Activated naive CD8-positive, alpha-beta T cell treated with anti-CD3 and anti-CD28 coated beads, Interleukin-2, amount 50 U/mL, for 16 hours (primary cell): ENCODE data around the gene SDC1.
"Not testable (repeated sequence)": the region's sequence is repeated elsewhere in the genome, so short reads cannot be mapped to it uniquely, and the experiment has no call there.

Experiments used
- DNase-seq: peaks from one replicate; pipeline ENCODE4 v3.0.0-alpha.2; 2020; ENCODE audit warnings: low read depth, low spot score

The SDC1 gene

DNA sequence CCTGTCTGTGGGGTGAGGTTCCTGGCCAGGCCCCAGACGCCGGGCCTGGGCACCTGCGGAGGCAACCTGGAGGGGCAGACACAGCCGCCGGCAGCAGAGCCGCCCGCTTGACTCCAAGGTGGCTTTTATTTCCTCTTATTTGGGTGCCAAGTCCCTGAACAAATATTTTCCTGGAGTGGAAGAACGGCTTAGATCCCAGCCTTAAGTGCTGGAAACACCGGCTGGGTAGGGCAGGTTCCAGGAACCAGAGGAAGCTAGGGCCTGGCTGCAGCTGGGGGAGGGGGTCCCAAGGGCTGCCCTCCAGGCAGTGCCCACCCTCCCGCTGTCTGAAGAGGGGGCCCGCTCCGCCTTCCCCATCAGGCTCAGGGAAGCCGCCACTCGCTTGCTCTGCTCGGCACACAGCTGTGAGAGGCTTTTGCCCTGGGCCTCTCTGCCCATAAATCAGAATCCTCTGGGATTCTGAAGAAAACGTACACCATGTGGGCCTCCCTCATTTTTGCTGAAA lies 28.2 kb downstream of the SDC1 start:
- no peak for DNase-seq

DNA sequence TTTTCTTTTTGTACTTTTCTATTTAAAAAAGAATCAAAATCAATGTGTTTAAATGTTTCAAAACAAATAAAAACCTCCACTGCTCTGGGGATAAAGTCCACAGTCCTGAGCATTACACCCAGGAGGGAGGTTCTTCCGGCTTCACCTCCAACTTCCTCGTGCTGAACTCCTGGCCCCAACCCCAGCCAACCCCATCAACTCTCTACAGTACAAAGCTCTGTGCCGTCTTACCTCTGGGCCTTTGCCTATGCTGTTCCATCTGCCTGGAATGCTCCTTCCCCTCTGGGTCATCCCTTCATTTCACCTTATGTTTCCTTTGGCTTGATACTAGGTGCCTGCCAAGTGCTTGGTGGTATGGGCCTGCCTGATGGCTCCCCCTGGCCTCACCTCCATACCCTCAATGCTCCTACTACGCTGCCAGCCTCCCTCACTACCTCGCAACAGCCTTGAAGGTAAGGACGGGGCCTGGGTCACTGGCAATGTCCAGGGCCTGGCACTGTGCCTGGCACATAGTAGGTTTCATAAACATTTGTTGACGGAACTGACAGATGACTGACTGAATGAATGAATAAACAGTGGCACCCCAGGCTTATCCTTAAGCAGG lies 28.8 kb downstream of the SDC1 start:
- no peak for DNase-seq

DNA sequence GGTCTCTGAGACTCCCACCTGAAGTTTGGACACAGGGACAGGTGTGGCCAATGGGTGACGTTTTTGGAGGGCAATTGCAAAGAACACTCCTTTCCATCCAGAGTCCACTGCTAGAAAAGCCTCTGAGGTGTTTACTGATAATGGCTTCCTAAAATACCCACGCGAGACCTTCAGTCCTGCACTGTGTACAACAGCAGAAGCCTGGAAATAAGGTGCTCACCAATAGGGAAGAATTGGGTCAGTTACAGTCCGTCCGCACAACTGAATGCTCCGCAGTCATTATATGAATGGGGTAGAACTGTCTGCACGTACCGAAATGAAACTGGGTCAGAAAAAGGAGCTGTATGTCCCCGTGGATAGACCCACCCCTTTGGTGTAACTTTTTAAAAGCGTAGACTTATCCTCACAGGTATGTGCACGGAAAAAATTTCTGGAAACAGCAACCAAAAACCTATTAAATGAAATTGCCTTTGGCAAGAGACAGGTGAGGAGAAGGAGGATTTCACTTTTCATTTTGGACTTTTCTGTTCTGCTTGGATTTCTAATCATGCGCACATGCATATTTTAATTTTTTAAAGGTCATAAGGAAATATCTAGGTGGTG lies 29.4 kb downstream of the SDC1 start:
- DNase-seq, result no peak

DNA sequence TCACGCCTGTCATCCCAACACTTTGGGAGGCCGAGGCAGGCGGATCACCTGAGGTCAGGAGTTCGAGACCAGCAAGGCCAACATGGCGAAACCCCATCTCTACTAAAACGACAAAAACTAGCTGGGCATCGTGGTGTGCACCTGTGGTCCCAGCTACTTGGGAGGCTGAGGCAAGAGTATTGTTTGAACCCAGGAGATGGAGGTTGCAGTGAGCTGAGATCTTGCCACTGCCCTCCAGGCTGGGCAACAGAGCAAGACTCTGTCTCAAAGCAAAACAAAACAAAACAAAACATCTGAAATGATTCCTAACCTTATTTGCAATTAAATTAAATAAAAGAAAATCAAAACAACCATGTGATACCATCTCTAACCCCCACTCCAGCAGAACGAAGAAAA lies 29.9 kb downstream of the SDC1 start:
- DNase-seq, result not testable (repeated sequence)

DNA sequence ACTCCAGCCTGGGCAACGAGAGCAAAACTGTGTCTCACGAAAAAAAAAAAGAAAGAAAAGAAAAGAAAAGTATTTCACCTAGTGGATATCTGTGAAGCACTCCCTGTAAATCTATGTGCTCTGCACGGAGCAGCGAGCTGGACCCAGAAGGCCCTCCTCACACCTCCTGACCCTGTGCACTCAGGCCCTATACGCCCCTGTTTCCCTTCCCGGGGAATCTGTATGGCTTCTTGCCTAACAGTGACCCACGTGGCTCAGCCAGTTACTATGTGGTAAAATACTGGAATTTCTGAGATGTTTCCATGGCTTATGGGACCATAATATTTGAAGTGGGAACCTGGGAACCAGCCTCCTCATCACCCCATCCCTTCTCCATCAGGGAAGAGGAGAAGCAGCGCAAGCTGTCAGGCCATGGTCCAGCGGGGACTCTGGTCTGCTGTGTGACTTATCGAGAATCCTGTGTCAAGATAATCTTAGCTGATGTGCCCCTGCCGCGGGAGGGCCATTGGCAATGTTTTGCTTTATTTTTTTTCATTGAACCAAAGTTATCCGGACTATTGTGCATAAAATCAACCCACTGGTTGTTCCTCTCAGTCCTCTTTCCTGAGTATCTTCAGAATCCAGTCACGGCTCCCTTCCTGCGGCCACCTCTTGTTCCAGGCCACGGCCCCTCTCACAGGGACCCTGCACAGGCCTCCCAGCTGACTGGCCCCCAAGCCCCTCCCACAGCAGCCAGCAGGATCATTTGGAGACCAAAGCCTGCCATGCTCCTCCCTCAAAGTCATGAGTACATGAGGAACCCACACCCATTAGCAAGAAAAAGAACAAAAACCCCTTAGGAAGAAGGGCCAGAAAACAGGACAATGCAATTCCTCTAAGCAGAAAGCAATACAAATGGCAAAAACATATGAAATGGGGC lies 30.6 kb downstream of the SDC1 start:
- no peak for DNase-seq

DNA sequence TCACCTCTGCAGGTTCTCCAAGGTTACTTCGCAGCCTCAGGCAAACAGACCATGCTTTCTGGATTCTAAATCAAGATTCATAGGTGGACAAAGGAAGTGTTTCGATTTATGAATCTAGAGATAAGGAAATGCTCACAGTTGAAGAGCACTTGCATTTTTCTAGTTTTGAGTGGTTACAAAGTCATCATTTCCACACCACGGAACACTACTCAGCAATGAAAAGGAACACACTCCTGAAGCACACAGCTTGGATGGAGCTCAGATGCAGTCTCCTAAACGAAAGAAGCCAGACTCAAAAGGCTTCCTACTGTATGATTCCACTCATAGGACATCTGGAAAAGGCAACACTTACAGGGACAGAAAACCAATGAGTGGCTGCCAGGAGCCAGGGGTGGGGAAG lies 31.7 kb downstream of the SDC1 start:
- DNase-seq, result no peak

DNA sequence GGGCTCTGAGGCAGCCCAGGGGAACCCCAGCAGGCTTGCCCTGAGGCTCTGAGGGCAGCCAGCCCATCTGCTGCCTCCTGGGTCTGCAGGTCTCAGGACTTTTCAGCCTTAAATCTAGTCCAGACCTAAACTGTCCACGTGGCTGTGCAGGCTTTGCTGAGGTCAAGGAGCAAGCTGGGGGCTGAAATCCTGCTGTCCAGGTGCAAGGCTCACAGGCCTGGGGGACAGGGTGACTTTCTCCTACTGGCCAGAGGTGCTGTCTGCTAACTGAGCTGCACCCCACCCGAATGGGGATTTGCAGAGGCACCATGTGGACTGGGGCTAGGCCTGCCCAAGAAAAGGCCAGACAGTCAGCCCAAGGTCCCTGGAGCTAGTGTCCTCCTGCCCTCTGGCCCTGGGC lies 32.1 kb downstream of the SDC1 start:
- no peak for DNase-seq

DNA sequence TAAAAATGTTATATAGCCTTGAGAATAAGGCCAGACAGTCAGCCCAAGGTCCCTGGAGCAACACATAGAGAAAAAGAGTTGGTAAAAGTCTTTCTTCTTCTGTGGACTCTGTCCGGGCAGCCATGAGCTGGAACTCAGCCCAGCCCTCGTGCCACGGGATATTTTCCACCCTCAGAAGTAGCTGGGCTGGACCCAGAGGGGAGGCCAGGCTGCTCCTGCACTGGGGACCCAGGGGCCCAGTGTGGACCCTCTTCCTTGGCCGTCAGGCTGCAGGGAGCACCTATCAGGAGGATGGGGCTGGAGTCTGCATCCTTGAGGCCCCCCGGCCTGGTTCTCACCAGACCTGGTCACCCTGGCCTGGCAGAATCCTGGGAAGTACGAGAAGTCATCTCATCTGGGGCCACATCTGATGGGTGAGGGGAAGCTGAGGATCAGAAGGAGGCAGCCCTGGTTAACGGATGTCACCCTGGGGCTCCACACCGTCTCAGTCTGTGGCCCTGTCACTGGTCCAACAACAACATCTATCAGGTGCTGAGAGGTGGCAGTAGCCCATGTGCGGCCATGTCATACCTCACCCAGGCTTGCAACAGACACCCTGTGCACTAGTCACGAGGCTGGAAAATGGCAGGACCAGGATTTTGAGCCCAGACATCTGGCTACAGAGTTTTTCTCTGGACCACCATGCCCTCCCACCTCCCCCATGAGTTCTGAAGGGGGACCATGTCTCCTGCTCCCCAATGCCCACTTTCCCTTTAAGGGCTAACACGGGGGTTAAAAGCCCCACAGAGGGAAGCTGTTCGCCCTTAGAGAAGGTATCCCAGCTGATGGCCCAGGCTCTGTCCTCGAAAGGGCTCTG lies 33.0 kb downstream of the SDC1 start:
- DNase-seq, result no peak

DNA sequence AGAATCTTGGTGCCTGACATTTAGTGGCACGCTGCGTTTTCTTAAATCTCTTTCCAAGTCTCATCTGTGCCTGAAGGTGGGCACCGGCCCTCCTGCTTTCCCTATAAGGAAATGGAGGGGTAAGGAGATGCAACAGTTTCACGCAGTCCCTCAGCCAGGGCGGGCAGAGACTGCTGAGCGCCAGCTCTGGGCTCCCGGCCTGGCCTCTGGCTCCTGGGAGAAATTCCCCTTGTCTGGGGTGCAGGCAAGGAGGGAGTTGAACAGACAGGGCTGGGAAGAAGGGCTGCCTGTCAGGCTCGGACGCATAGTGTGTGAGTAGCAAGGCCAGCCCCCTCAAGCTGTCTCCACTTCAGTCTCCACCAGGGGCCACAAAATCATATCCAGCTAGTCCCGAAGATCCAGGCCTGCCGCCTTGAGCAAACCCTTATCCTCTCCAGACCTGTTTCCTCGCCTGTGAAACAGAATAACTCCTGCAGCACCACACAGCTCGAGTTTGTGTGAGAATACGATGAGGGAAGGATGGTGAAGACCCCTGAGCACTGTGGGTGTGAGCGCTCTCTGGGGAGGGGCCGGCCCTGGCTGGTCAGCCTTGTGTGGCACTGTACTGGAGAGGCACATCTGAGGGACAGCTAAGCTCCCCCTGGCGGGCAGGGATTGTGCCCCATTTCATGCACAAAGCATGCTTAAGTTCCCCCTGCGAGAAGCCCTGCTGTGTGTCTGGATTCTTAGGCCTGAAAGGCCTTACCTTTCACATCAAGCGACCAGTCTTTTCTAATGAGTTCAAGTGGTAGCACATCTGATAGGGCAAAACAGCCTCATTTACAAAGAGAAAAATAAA lies 33.8 kb downstream of the SDC1 start:
- DNase-seq, result no peak

DNA sequence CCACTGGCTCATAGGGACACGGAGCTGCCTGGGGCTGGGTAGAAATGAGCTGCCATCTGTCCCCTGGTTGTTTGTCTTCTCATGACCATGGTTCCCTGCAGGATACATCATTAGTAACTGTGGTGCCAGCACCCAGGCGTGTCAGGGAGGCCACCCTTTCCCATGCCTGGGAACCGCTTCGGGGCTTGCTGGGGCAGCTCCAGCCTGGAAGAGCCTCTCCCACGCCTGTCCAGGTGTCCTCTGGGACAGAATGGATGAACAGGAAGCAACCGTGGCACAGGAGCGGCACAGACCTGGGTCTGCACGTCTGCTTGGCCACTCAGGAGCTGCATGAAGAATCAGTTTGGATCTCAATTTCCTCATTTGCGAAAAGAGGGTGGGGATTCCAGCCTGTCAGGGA lies 34.8 kb downstream of the SDC1 start:
- DNase-seq, result no peak

DNA sequence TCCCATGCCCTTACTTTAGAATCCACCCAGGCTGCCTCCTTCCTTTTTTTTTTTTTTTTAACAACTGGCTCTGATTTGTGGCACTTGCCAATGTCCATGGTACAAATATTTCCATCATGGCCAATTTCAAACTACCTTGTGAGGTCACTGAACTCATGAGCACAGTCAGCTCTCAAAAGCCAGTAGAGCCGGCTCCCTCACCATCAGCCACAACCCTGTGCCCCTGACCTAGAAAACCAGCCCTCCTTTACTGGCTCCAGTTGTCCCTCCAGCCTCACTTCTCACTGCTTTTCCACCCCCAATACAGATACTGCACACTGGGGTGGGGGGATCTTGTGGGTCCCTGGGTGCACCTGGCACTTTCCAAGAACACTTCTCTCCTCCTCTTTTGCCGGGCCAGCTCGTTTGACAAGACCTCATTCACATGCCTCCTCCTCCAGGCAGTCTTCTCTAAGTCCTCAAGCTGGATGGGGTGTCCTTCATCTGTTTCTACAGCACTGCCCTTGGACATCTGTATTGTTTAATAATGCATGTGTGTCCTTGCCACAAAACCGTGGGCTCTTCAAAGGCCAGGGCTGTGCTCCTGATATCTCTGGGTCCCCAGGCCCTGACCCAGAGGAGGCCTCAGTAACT lies 35.5 kb downstream of the SDC1 start:
- no peak for DNase-seq

DNA sequence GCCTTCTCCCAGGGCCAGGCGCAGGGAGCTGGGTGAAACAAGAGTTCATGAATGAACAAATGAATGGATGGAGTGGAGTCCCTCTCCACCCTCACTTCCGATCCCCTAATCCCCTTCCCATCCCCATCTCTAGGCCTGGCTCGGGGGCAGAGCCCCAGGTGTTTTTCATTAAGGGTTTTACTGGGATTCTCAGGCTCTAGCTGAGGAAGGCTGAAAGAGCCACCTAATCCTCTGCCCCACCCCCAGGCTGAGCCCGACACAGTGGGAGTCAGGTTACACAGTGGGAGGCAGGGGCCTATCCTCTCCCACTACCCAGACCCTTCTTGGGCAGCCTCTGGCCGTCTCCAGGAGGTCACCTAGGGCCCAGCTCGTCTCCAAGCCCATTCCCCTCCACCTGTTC lies 36.1 kb downstream of the SDC1 start:
- DNase-seq, result no peak

DNA sequence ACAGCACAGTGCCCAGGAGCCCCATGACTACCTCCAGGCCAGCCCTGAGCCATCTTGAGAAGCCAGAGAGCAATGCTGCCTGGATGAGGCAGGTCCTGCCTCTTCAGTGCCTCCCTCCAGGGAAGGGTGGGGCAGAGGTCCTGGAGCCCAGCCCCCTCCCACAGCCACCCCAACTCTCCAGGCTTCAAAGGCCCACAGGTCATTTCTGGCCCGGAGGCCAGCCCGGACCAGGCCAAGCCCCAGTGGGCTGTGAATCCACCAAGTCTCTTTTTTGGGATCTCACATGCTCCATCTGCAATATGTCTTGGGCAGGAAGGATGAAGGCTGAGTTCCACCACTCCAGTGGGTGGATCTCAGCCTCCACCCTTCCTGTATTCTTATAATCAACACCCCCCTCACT lies 36.7 kb downstream of the SDC1 start:
- DNase-seq, result no peak

DNA sequence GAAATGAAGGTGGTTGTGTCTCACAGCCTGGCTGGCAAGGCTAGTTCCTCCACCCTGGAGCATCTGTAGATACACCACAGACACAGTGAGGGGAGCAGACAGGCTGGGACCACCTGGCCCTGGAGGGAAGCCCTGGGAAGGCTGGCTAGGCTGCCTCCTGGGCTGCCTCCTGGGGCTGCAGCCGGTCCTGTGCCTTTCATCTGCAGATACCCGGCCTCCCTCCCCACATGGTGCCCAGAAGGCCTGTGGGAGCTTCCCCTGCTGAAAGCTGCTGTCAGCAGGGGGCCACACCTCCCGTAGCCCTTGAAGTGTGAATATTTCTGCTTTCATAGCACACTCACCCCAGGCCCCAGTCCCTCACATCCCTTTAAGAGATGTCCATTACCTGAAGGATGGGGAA lies 37.6 kb downstream of the SDC1 start:
- no peak for DNase-seq

DNA sequence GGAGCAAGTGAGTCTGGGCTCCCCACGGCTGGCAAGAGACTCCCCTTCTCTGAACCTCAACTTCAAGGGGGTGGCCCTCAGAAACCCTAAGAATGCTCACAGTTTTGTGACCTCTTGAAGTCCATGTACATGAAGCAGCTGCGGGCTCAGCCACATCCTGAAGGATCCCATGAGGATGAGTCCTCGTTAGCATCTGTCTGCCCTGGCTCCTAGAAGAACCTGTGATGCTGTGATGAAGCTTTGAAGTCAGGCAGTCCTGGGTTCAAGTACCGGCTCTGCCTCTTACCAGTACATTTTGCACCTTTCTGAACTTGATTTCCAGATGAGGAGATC lies 38.1 kb downstream of the SDC1 start:
- DNase-seq, result no peak

DNA sequence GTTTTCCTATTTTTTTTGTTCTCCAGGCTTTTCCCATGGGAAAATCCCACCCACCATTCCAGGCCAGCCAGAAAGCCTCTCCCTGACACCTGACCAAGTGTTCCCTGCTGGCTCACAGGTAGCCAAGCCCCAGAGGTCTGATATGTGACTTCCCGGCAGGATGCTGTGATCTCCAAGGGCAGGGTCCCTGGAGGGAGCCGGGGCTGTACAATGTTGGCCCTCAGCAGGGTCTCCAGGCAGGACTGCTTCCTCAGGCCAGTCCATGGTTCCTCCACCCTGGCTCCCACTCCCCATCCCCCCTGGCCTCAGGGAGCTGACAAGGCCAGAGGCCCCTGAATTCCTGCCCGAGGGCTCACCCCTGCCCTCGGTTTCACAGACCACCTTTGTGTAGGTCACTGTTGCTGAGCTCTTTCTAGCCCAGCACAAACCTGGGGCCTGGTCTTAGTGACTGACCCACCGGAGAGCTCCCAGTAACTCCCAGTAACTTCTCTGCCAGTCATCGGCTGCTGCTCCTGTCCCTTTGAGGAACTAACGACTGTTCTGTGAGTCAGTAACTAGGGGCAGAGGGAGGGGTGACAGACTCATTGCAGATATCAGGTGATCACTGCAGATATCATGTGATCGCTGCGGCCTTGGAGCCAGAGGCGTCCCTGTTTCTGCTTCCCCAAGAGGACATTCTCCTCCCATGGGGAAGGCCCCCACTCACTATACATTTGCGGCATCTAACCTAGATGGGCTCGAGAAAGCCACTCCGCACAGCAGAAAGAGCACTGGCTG lies 38.7 kb downstream of the SDC1 start:
- no peak for DNase-seq

DNA sequence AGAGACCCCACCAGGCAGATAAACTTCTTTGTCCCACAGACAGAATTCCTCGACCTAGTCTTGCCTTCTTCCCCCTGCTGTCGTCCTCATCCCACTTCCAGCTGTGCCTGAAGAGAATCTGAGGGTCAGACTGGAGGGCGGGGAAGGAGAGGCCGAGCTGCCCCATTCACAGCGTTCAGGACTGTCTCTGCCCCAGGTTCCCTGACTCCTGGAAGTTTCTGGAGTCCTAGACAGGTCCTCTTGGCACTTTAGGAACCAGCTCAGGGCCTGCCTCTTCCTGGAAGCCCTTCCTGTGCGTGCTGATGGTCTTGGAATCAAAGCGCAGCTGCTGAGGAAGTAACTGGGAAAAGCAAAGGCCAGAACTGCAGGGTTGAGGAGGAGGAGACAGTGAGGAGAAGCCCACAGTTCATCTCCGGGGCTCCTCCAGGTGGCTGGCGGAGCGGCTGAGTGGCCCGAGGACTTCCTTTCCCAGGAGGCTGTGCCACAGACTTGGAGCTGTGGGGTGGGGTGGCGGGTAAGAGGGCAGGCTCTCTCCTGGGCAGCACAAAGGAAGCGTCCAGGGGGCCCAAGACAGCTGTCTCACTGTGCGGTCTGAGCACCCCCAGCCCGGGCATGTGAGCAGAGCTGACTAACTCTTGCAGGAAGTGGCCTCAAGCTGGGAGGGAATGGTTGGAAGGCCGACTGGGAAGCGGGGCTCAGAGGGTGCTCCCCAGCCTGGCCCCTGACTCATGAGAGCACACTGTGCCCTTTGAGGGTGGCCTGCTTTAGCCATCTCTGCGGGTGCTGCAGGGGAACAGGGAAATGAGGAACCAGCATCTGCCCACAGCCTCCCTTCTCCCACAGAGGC lies 39.5 kb downstream of the SDC1 start:
- no peak for DNase-seq

DNA sequence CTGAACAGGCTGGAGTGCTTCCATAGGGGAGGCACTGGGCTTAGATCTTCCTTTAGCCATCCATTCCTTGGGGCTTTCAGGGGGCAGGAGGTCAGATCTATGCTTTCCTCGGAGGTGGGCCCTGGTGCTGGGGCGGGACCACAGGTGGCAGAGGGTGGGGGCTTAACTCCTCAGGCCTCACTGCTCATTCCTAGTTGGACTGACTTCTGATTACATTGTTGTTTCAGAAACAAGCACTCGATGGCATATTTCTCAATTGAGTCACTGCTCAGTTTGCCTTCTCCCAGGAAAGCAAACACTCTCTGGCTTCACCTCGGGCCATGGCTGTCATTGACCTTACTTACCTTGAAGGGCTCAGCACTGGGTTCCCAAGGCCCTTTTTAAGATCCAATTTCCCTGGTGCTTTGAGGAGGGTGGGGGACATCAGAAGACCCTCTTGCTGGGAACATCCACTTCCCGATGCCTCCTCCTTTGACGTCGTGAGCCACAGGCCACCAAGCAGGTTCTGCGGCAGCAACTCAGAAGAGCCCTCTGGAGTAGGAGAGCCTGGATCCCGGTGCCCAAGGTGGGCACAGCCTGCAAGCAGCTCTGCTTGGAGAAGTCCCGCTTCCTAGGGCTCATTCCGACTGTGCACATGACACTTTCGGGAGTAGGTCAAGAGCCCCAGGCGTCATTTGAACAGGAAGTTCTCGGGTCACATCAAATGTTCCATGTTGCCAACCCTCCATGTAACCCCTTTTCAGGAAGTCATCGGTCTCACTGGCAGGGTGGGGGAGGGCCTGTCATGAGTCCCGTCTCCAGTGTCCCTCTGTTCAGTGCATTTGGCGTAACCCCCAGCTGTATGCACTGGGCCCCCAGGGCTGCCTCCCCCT lies 40.6 kb downstream of the SDC1 start:
- no peak for DNase-seq
